ENCODE measurements around the gene RNF183.
A peak's percentile ranks its signal among the peaks of the same experiment; 100 is the strongest.

DNA sequence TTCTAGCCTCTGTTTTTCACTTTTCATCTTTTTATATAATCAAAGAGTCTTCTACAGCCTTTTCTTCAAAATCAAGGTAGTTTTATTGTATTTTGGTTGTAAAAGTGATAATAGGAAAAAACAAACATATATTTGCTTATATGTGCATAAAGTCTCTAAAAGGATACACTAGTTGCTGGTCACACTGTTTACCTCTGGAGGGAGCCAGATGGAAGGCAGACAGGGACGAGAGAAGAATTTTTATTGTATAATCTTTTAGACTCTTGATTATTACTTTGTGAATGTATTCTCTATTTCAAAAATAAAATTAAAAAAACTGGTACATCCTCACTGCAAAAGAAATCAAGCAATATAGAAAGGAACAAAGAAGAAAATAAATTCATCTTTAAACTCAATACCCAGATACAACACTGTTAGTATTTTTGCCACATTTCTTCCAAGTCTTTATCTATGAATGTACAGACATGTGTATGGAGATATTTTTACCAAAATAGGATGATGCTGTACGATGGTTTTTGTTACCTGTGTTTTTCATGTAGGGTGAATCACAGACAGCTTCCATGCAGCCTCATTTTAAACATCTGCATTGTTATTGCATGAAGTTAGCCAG, 6.1 kb upstream of the RNF183 start:
- TF ChIP-seq, protein P1, sequence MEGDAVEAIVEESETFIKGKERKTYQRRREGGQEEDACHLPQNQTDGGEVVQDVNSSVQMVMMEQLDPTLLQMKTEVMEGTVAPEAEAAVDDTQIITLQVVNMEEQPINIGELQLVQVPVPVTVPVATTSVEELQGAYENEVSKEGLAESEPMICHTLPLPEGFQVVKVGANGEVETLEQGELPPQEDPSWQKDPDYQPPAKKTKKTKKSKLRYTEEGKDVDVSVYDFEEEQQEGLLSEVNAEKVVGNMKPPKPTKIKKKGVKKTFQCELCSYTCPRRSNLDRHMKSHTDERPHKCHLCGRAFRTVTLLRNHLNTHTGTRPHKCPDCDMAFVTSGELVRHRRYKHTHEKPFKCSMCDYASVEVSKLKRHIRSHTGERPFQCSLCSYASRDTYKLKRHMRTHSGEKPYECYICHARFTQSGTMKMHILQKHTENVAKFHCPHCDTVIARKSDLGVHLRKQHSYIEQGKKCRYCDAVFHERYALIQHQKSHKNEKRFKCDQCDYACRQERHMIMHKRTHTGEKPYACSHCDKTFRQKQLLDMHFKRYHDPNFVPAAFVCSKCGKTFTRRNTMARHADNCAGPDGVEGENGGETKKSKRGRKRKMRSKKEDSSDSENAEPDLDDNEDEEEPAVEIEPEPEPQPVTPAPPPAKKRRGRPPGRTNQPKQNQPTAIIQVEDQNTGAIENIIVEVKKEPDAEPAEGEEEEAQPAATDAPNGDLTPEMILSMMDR (IDR thresholded peaks at IDR 0.05) = peak in 4 of 6 experiments; percentile 65 to 88 (median 81)
- no peak for TF ChIP-seq POLR2A (IDR thresholded peaks at IDR 0.05)

All from Peyer's patch (tissue), 4 donors.